DMS114 treated with DMSO at 0.1 percent for 48 hours (cell line): ENCODE results near the gene OR11H12.
"Not testable (repeated sequence)": the region's sequence is repeated elsewhere in the genome, so short reads cannot be mapped to it uniquely, and the experiment has no call there.

Source experiments
- DNase-seq: peaks from one replicate; lab custom pipeline; 2025; ENCODE audit not compliant: unreplicated experiment; lab: John Stamatoyannopoulos, UW

Gene OR11H12, protein sequence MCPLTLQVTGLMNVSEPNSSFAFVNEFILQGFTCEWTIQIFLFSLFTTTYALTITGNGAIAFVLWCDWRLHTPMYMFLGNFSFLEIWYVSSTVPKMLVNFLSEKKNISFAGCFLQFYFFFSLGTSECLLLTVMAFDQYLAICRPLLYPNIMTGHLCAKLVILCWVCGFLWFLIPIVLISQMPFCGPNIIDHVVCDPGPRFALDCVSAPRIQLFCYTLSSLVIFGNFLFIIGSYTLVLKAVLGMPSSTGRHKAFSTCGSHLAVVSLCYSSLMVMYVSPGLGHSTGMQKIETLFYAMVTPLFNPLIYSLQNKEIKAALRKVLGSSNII

DNA sequence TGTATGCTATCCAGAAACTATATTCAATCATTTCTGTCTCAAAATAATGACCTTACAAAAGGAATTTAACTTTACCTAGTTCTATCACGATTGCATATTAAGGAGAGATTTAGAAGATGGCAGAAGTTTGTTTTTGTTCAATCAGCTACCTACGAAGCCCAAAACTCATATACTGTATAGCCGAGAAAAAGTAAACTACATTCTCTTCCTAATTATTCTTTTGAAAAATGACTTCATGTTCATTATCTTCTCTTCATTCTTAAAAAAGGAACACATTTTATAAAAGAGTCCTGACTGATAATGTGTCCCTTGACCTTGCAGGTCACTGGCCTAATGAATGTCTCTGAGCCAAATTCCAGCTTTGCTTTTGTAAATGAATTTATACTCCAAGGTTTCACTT lies at the start of gene OR11H12:
TSS of gene OR11H12 (plus strand) at position 301 of the 400 bp plus-strand sequence. CDS start at position 301, 0 bp downstream.
- not testable (repeated sequence) for DNase-seq

DNA sequence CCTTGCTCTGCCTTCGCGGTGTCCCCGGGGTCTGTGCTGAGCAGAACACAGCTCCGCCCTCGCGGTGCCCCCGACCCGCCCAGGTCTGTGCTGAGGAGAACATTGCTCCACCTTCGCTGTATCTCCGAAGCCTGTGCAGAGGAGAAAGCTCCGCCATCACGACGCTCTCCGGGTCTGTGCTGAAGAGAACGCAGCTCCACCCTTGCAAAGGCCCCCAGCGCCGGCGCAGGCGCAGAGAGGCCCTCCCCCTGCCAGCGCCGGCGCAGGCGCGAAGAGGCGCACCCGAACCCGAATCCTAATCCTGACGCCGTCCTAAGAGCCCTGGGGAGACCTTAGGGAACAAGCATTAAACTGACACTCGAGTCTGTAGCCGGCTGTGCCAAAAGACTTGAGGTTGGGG lies 18.0 kb upstream of the OR11H12 start:
- not testable (repeated sequence) for DNase-seq

GRCh38 chr14:18626610-18627213 lies 25.8 kb downstream of the OR11H12 start:
- not testable (repeated sequence) for DNase-seq

GRCh38 chr14:18636066-18636465 lies 35.1 kb downstream of the OR11H12 start:
- DNase-seq = not testable (repeated sequence)

- DNase-seq = not testable (repeated sequence)
Measured at GRCh38 chr14:18638032-18638431, 37.1 kb downstream of the OR11H12 start.

GRCh38 chr14:18638785-18639184 lies 37.9 kb downstream of the OR11H12 start:
- DNase-seq = not testable (repeated sequence)

GRCh38 chr14:18646075-18646730 lies 45.3 kb downstream of the OR11H12 start:
- not testable (repeated sequence) for DNase-seq
